GM10248 (cell line): ENCODE results near the gene TNFRSF8.

Experiments used
- CTCF ChIA-PET: fragments of 300-600 bp; sonication (Branson Sonifier 250); formaldehyde crosslinking; extraction: SDS; loops from one replicate; lab custom pipeline; 2021; ENCODE audit warnings: antibody characterized with exemption; lab: Yijun Ruan, JAX
- POLR2A ChIA-PET: fragments of 350-650 bp; sonication (Branson Sonifier 250); formaldehyde crosslinking; extraction: SDS; loops from one replicate; lab custom pipeline; 2020; ENCODE audit warnings: antibody characterized with exemption; lab: Yijun Ruan, JAX
- DNase-seq: peaks from one replicate; pipeline ENCODE4 v3.0.0; 2012; ENCODE audit errors: extremely low spot score
- CTCF ChIP-seq: IDR thresholded peaks from 2 replicates; pipeline ENCODE4 v1.5.1; 2012; ENCODE audit warnings: mild to moderate bottlenecking, low read depth; ENCODE audit errors: extremely low read depth, missing control alignments, control extremely low read depth

Gene TNFRSF8

GRCh38 chr1:12173041-12173509 is 110.0 kb downstream of the TNFRSF8 start:
- TF ChIP-seq CTCF: no peak
- ChIA-PET CTCF (interaction anchor here (1.0 to 1.6 kb wide), 4 partner anchors 10 to 49 kb away, joined by 3 to 4 read pairs (median 4); no protein-coding TSS in a partner anchor), POLR2A (no interaction called here)
- no peak for DNase-seq

GRCh38 chr1:12173631-12174121 is 110.6 kb downstream of the TNFRSF8 start:
- DNase-seq: peak; percentile 60
- ChIA-PET POLR2A (no interaction called here), CTCF (interaction anchor here (0.7 to 1.3 kb wide), 4 partner anchors 9 to 49 kb away, joined by 3 to 4 read pairs (median 3); no protein-coding TSS in a partner anchor)
- no peak for TF ChIP-seq CTCF

- no peak for DNase-seq
- no peak for TF ChIP-seq CTCF
- ChIA-PET POLR2A (no interaction called here), CTCF (interaction anchor here (1.1 to 1.7 kb wide), 2 partner anchors 24 to 49 kb away, joined by 3 read pairs; no protein-coding TSS in a partner anchor)
These were observed 112.1 kb downstream of the TNFRSF8 start for GRCh38 chr1:12174924-12175810.

- TF ChIP-seq CTCF: no peak
- CTCF ChIA-PET: interaction anchor here (1.0 to 1.7 kb wide), 3 partner anchors 9 to 52 kb away, joined by 3 to 10 read pairs (median 3); no protein-coding TSS in a partner anchor
- no peak for DNase-seq
- POLR2A ChIA-PET: interaction anchor here (1.4 kb wide), 1 partner anchor 27 kb away, joined by 6 read pairs; no protein-coding TSS in a partner anchor
These were observed 113.4 kb downstream of the TNFRSF8 start for GRCh38 chr1:12176298-12177118.

GRCh38 chr1:12177156-12177998 is 114.3 kb downstream of the TNFRSF8 start:
- ChIA-PET CTCF (interaction anchor here (1.0 to 1.6 kb wide), 6 partner anchors 8 to 52 kb away, joined by 3 to 10 read pairs (median 4); no protein-coding TSS in a partner anchor), POLR2A (interaction anchor here (0.5 to 1.4 kb wide), 2 partner anchors 28 to 201 kb away, joined by 3 to 6 read pairs; no protein-coding TSS in a partner anchor)
- no peak for DNase-seq
- TF ChIP-seq CTCF: no peak
